Heart left ventricle (tissue), 16 donors: ENCODE measurements around the gene FGFRL1. TPM values are rescaled to one million over a fixed set of nuclear protein-coding genes. Genes with fewer than 3 reads are reported as not detected.

ENCODE experiments used
- ATAC-seq, 4 donors: fragments of 200-7000 bp; cut with Tn5 transposase; one replicate each; pipeline ENCODE4 v1.9.1; 2020 to 2022; ENCODE audit warnings: moderate library complexity in 4 of 4, mild to moderate bottlenecking in 3 of 4, moderate number of reproducible peaks in 1 of 4
- DNase-seq, 5 donors: peaks; one replicate each; pipeline ENCODE4 v3.0.0-alpha.2; 2020
- H3K27ac ChIP-seq, 12 donors: fragments of 200-600 bp; sonication (generic) in 4 of 12; one replicate each; pipeline versions ENCODE4 v1.5.0 to v1.8.0; 2016 to 2022; ENCODE audit warnings: mild to moderate bottlenecking in 2 of 12
- H3K27me3 ChIP-seq, 9 donors: fragments of 200-600 bp; sonication (generic) in 2 of 9; one replicate each; pipeline versions ENCODE4 v1.5.1 to v1.8.0; 2016 to 2022; ENCODE audit warnings: mild to moderate bottlenecking in 3 of 9
- H3K36me3 ChIP-seq, 9 donors: fragments of 200-600 bp; sonication (generic) in 2 of 9; one replicate each; pipeline versions ENCODE4 v1.5.0 to v1.8.0; 2018 to 2022; ENCODE audit warnings: mild to moderate bottlenecking in 2 of 9
- H3K4me1 ChIP-seq, 12 donors: fragments of 200-600 bp; sonication (generic) in 4 of 12; one replicate each; pipeline versions ENCODE4 v1.5.0 to v1.8.0; 2016 to 2022; ENCODE audit warnings: mild to moderate bottlenecking in 3 of 12
- H3K4me3 ChIP-seq, 12 donors: fragments of 200-600 bp; sonication (generic) in 4 of 12; one replicate each; pipeline versions ENCODE4 v1.5.0 to v1.8.0; 2017 to 2022; ENCODE audit warnings: mild to moderate bottlenecking in 9 of 12, moderate library complexity in 4 of 12
- H3K9me3 ChIP-seq, 12 donors: fragments of 200-600 bp; sonication (generic) in 4 of 12; one replicate each; pipeline versions ENCODE4 v1.5.0 to v1.8.0; 2016 to 2022; ENCODE audit warnings: mild to moderate bottlenecking in 1 of 12
- POLR2A ChIP-seq, 2 donors: fragments of 450-650 bp; IDR thresholded peaks; one replicate each; pipeline ENCODE4 v1.6.1; 2017; ENCODE audit warnings: antibody characterized with exemption in 2 of 2, mild to moderate bottlenecking in 2 of 2, moderate library complexity in 2 of 2
- WGBS, 4 donors: extraction: QIAGEN DNeasy Blood & Tissue Kit in 2 of 4; methylation state at CpG; one replicate each; pipeline versions ENCODE4 v1.1.5 to v1.1.7; 2013 to 2018; 5-methylcytosine and 5-hydroxymethylcytosine counted together
- intact Hi-C, 10 donors: fragments of 100-400 bp; cut with DNase I; formaldehyde crosslinking; loops; one replicate each; pipeline versions ENCODE4 v1.11.1 to v1.14.2; 2022
- polyA plus RNA-seq, 2 donors: library from polyadenylated mRNA; stranded (reverse); fragments of 200-250 nt; gene quantifications; one replicate each; pipeline ENCODE4 v1.2.3, GENCODE V29; 2013
- total RNA-seq, 9 donors: library from RNA; depleted of rRNA in 2 of 9; stranded (reverse); fragments of >200 nt in 2 of 9; fragmentation: NEBNext Ultra II Directional in 3 of 9; extraction: Animal tissue kit (Norgen Biotek cat#: 25700) in 3 of 9; gene quantifications; one replicate each; pipeline versions ENCODE4 v1.1.0 to v1.2.4, GENCODE V29; 2016 to 2023
- TF ChIP-seq, protein P1 (sequence below), 12 donors: fragments of 200-600 bp; sonication (generic) in 4 of 12; IDR thresholded peaks; one replicate each; pipeline versions ENCODE4 v1.5.0 to v1.8.0; 2018 to 2022; ENCODE audit warnings: antibody characterized with exemption in 12 of 12, mild to moderate bottlenecking in 5 of 12
- donor health status: ischemic (EF 13 %, LVEDD 7.1; RV severe dilation, severe dysfunction).
- donor health status: healthy with polysubstance abuse.
- donor health status: DM: no; HTN: yes; CAD: no.
- donor health status: DM: no; HTN: no; CAD: no.
- donor health status: ischemic (EF 25% LVEDD 6.9; RV normal size, moderate dysfunction).
- donor health status: ischemic (EF 25% LVEDD 5.7; RV mildly dilated, moderate dysfunction).
- donor health status: healthy.
- donor health status: DM: yes; HTN: yes; CAD: no.
- donor health status: ischemic (EF 35%, LVEDD 5.7; RV mildly dilated, moderate dysfunction).
- donor health status: nonischemic (EF 11% LVEDD 7.7; RV severe dilation, severe dysfunction).
- donor health status: DM: yes; HTN: yes; CAD: no.
- donor health status: PGD.
- donor health status: ischemic (EF 29% LVEDD 5.4; RV normal size, mild dysfunction).
- donor health status: nonischemic (EF 23%, LVEDD 6.1; RV moderate dilation, normal function).

Gene FGFRL1
- total and polyA plus RNA-seq, 11 donors, result 23.6 to 90.7 (median 30.6) TPM

DNA sequence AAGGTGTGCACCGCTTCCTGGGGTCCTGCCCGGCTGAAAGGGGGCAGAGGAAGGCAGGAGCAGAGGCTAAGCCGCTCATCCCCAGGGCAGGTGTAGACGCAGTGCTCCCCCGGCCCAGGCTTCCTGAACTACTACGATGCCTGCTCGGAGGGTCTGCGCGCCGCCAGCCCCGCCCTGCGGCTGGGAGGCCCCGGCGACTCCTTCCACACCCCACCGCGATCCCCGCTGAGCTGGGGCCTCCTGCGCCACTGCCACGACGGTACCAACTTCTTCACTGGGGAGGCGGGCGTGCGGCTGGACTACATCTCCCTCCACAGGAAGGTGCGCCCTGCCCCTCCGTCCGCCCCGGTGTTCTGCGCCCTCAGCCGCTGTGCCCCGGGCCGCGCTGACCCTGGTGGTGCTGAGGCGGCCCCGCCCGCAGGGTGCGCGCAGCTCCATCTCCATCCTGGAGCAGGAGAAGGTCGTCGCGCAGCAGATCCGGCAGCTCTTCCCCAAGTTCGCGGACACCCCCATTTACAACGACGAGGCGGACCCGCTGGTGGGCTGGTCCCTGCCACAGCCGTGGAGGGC is 9.8 kb upstream of the FGFRL1 start:
- intact Hi-C loops, result no loop called here
- peaks cover 42 to 86% (median 64%) of the 10 kb centered on the region in 9 donors for H3K27me3 ChIP-seq
- no peaks in the 10 kb centered on the region for H3K36me3 ChIP-seq
- WGBS, 4 donors, result 17 to 42% (median 20%) methylated on average over 17 to 48 of the region's 48 CpGs
- peak overlapping the region in 1 of 12 donors; percentile 6 for H3K4me3 ChIP-seq
- no peak for TF ChIP-seq POLR2A (IDR thresholded peaks at IDR 0.05)
- TF ChIP-seq, protein P1, sequence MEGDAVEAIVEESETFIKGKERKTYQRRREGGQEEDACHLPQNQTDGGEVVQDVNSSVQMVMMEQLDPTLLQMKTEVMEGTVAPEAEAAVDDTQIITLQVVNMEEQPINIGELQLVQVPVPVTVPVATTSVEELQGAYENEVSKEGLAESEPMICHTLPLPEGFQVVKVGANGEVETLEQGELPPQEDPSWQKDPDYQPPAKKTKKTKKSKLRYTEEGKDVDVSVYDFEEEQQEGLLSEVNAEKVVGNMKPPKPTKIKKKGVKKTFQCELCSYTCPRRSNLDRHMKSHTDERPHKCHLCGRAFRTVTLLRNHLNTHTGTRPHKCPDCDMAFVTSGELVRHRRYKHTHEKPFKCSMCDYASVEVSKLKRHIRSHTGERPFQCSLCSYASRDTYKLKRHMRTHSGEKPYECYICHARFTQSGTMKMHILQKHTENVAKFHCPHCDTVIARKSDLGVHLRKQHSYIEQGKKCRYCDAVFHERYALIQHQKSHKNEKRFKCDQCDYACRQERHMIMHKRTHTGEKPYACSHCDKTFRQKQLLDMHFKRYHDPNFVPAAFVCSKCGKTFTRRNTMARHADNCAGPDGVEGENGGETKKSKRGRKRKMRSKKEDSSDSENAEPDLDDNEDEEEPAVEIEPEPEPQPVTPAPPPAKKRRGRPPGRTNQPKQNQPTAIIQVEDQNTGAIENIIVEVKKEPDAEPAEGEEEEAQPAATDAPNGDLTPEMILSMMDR (IDR thresholded peaks at IDR 0.05), result no peak
- no peaks in the 10 kb centered on the region for H3K9me3 ChIP-seq
- ATAC-seq, result no peak
- no peak overlapping the region for H3K27ac ChIP-seq
- peaks cover 0 to 49% (median 17%) of the 10 kb centered on the region in 12 donors for H3K4me1 ChIP-seq
- no peak for DNase-seq

DNA sequence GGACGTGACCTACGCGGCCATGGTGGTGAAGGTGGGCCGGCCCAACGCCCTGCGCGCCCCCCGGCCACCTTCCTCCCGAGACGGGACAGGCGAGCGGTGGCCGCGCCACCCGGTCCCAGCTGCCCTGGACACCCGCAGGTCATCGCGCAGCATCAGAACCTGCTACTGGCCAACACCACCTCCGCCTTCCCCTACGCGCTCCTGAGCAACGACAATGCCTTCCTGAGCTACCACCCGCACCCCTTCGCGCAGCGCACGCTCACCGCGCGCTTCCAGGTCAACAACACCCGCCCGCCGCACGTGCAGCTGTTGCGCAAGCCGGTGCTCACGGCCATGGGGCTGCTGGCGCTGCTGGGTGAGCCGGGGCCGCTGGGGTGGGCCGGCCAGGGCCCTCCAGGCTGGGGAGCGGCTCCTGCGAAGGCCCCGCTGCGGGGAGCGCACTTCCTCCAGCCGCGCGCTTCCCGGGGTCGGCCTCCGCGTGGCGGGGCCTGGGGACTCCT is 9.2 kb upstream of the FGFRL1 start:
- ATAC-seq (peak in 1 of 4 donors; percentile 7), DNase-seq (peak in 1 of 5 donors; percentile 51)
- Histone ChIP-seq H3K36me3 (no peaks in the 10 kb centered on the region), H3K27ac (no peak overlapping the region), H3K4me1 (peaks cover 0 to 44% (median 14%) of the 10 kb centered on the region in 12 donors), H3K4me3 (peak overlapping the region in 4 of 12 donors; percentile 5 to 20 (median 7)), H3K9me3 (no peaks in the 10 kb centered on the region), H3K27me3 (peaks cover 39 to 86% (median 61%) of the 10 kb centered on the region in 9 donors)
- intact Hi-C loops, result no loop called here
- 1 to 4% (median 2%) methylated on average over 18 to 54 of the region's 54 CpGs for WGBS, 4 donors
- TF ChIP-seq, protein P1 (IDR thresholded peaks at IDR 0.05), result no peak
- no peak for TF ChIP-seq POLR2A (IDR thresholded peaks at IDR 0.05)

DNA sequence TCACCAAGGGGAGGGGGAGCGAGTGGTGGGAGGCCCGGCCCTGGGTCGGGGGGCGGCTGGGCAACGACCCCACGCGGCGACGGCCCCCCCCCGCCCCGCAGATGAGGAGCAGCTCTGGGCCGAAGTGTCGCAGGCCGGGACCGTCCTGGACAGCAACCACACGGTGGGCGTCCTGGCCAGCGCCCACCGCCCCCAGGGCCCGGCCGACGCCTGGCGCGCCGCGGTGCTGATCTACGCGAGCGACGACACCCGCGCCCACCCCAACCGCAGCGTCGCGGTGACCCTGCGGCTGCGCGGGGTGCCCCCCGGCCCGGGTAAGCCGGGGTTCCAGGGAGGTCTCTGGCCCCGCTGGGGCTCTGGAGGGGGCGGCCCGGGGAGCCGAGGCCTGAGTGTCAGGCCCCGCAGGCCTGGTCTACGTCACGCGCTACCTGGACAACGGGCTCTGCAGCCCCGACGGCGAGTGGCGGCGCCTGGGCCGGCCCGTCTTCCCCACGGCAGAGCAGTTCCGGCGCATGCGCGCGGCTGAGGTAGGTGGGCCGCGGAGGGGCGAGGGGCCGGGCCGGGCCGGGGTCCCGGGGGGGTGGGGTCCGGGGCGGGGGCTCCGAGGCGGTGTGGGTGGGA is 8.7 kb upstream of the FGFRL1 start:
- peak overlapping the region in 2 of 12 donors; percentile 6 to 20 for H3K4me3 ChIP-seq
- intact Hi-C loops, result no loop called here
- peaks cover 36 to 83% (median 56%) of the 10 kb centered on the region in 9 donors for H3K27me3 ChIP-seq
- no peak for TF ChIP-seq POLR2A (IDR thresholded peaks at IDR 0.05)
- TF ChIP-seq, protein P1 (IDR thresholded peaks at IDR 0.05), result no peak
- ATAC-seq, result no peak
- WGBS, 4 donors, result 2 to 3% (median 2%) methylated on average over 54 to 75 of the region's 75 CpGs; no CpG with 5 or more reads in 1 of the 4 donors
- H3K36me3 ChIP-seq, result no peaks in the 10 kb centered on the region
- H3K27ac ChIP-seq, result no peak overlapping the region
- H3K4me1 ChIP-seq, result peaks cover 0 to 38% (median 10%) of the 10 kb centered on the region in 12 donors
- DNase-seq, result no peak
- H3K9me3 ChIP-seq, result no peaks in the 10 kb centered on the region
